CD4-positive, alpha-beta T cell (primary cell): ENCODE measurements around the gene LEF1. TPM values are rescaled to one million over a fixed set of nuclear protein-coding genes. Genes with fewer than 3 reads are reported as not detected.

Source experiments
- ATAC-seq: fragments of 200-7000 bp; cut with Tn5 transposase; one replicate; pipeline ENCODE4 v1.10.0; 2022; ENCODE audit warnings: mild to moderate bottlenecking; ENCODE audit not compliant: poor library complexity
- CTCF ChIA-PET: fragments of 350-600 bp; sonication (Branson Sonifier 250); formaldehyde crosslinking; loops from one replicate; lab custom pipeline; 2021; ENCODE audit warnings: antibody characterized with exemption, inconsistent platforms; lab: Charles Lee
- POLR2A ChIA-PET: fragments of 350-600 bp; sonication (Branson Sonifier 250); formaldehyde crosslinking; loops from one replicate; lab custom pipeline; 2021; ENCODE audit warnings: antibody characterized with exemption, inconsistent platforms; lab: Charles Lee
- DNase-seq, 14 experiments: peaks; one replicate each; pipeline ENCODE4 v3.0.0-alpha.2; 2013 to 2020; ENCODE audit warnings: mixed read lengths in 2 of 14
- H3K27ac ChIP-seq, 2 donors: one replicate each; pipeline versions ENCODE4 v1.5.1 to v1.7.0; 2013; ENCODE audit warnings: low read length in 2 of 2, low read depth in 1 of 2, mild to moderate bottlenecking in 1 of 2
- H3K27me3 ChIP-seq, 2 experiments: 1 replicate in 1 of 2; 2 replicates in 1 of 2; pipeline versions ENCODE4 v1.6.1 to v1.7.0; 2013; ENCODE audit warnings: low read length in 2 of 2, control low read depth in 1 of 2, mild to moderate bottlenecking in 1 of 2, moderate library complexity in 1 of 2; ENCODE audit not compliant: insufficient read depth in 2 of 2, control insufficient read depth in 1 of 2
- H3K36me3 ChIP-seq: one replicate; pipeline ENCODE4 v1.6.1; 2013; ENCODE audit warnings: low read length, control low read depth; ENCODE audit not compliant: insufficient read depth
- H3K4me1 ChIP-seq: one replicate; pipeline ENCODE4 v1.6.1; 2013; ENCODE audit warnings: low read length, control low read depth; ENCODE audit not compliant: insufficient read depth
- H3K4me3 ChIP-seq: one replicate; pipeline ENCODE4 v1.5.1; 2013; ENCODE audit warnings: mild to moderate bottlenecking, low read length, moderate library complexity
- H3K9me3 ChIP-seq, 2 experiments: 1 replicate in 1 of 2; 2 replicates in 1 of 2; pipeline versions ENCODE4 v1.6.1 to v1.7.0; 2013; ENCODE audit warnings: low read length in 2 of 2, mild to moderate bottlenecking in 2 of 2, control low read depth in 1 of 2, moderate library complexity in 1 of 2; ENCODE audit not compliant: control insufficient read depth in 1 of 2, insufficient read depth in 1 of 2
- H3K27ac Mint-ChIP-seq: one replicate; pipeline ENCODE4 v1.8.0; 2020; ENCODE audit warnings: mixed read lengths
- H3K27me3 Mint-ChIP-seq: one replicate; pipeline ENCODE4 v1.8.0; 2021; ENCODE audit warnings: mixed read lengths
- H3K36me3 Mint-ChIP-seq: one replicate; pipeline ENCODE4 v1.8.0; 2021; ENCODE audit warnings: low read depth, mixed read lengths
- H3K4me1 Mint-ChIP-seq: one replicate; pipeline ENCODE4 v1.8.0; 2021; ENCODE audit warnings: low read depth, mixed read lengths
- H3K4me3 Mint-ChIP-seq: one replicate; pipeline ENCODE4 v1.8.0; 2020; ENCODE audit warnings: mild to moderate bottlenecking, mixed read lengths
- H3K9me3 Mint-ChIP-seq: one replicate; pipeline ENCODE4 v1.8.0; 2020; ENCODE audit warnings: mixed read lengths
- CTCF ChIP-seq: fragments of 200-600 bp; IDR thresholded peaks from one replicate; pipeline ENCODE4 v1.8.0; 2022; ENCODE audit warnings: antibody characterized with exemption, mild to moderate bottlenecking
- intact Hi-C, 2 experiments: fragments of 100-400 bp; cut with DNase I in 1 of 2; cut with micrococcal nuclease in 1 of 2; formaldehyde crosslinking; loops; one replicate each; pipeline versions ENCODE4 v1.15.1 to v1.9.0; 2023 to 2025; cut with DNase I, micrococcal nuclease
- total RNA-seq, 174 experiments: library from RNA in 2 of 174; stranded (reverse) in 2 of 174; gene quantifications; one replicate each; pipeline ENCODE4 v1.2.3 and lab custom pipeline; 2021 to 2026

LEF1 gene
- total RNA-seq, 2 experiments from 2014 or later: 409 to 438 TPM

- Mint-ChIP-seq H3K36me3 (peaks cover 71% of the 10 kb centered on the region), H3K27ac (no peak overlapping the region), H3K4me1 (peaks cover 21% of the 10 kb centered on the region), H3K27me3 (no peaks in the 10 kb centered on the region), H3K4me3 (no peak overlapping the region), H3K9me3 (no peaks in the 10 kb centered on the region)
- ChIA-PET POLR2A (no interaction called here), CTCF (interaction anchor here (1.6 kb wide), 1 partner anchor 548 kb away, joined by 7 read pairs; no protein-coding TSS in a partner anchor)
- H3K27me3 ChIP-seq: no peaks in the 10 kb centered on the region
- no peaks in the 10 kb centered on the region for H3K9me3 ChIP-seq
- no peak for ATAC-seq
- no peak for DNase-seq
- H3K36me3 ChIP-seq: peaks cover 30% of the 10 kb centered on the region
- peaks cover 7% of the 10 kb centered on the region for H3K4me1 ChIP-seq
- TF ChIP-seq CTCF: no peak
- no peak overlapping the region for H3K27ac ChIP-seq
- no peak overlapping the region for H3K4me3 ChIP-seq
- intact Hi-C loops: no loop called here
Observed at GRCh38 chr4:108024085-108024877, 144.5 kb downstream of the LEF1 start.

GRCh38 chr4:108018884-108019187 lies 149.9 kb downstream of the LEF1 start:
- CTCF ChIA-PET: interaction anchor here (0.5 to 4.3 kb wide), 46 partner anchors 8 to 1387 kb away, joined by 3 to 62 read pairs (median 4); partner anchors contain the start of gene OSTC
- no peak for DNase-seq
- no peak overlapping the region for H3K27ac ChIP-seq
- peaks cover 80% of the 10 kb centered on the region for H3K36me3 Mint-ChIP-seq
- intact Hi-C loops: loop anchor here (1.0 to 5.0 kb wide), 4 partner anchors 494 to 1387 kb away; no protein-coding TSS in a partner anchor
- peaks cover 30% of the 10 kb centered on the region for H3K36me3 ChIP-seq
- peak; percentile 9 for TF ChIP-seq CTCF
- no peaks in the 10 kb centered on the region for H3K27me3 Mint-ChIP-seq
- no peak overlapping the region for H3K4me3 Mint-ChIP-seq
- H3K27ac Mint-ChIP-seq: no peak overlapping the region
- H3K4me3 ChIP-seq: no peak overlapping the region
- H3K4me1 Mint-ChIP-seq: peaks cover 15% of the 10 kb centered on the region
- no peaks in the 10 kb centered on the region for H3K9me3 Mint-ChIP-seq
- no peaks in the 10 kb centered on the region for H3K4me1 ChIP-seq
- no peak for ATAC-seq
- POLR2A ChIA-PET: interaction anchor here (0.7 to 1.9 kb wide), 11 partner anchors 11 to 632 kb away, joined by 3 to 16 read pairs (median 3); partner anchors contain the start of genes OSTC and RPL34
- H3K27me3 ChIP-seq: no peaks in the 10 kb centered on the region
- no peaks in the 10 kb centered on the region for H3K9me3 ChIP-seq

- no peak overlapping the region for H3K27ac Mint-ChIP-seq
- no peaks in the 10 kb centered on the region for H3K27me3 Mint-ChIP-seq
- ATAC-seq: peak; percentile 89
- H3K4me3 Mint-ChIP-seq: no peak overlapping the region
- Histone ChIP-seq H3K4me3 (no peak overlapping the region), H3K9me3 (no peaks in the 10 kb centered on the region), H3K4me1 (no peaks in the 10 kb centered on the region), H3K36me3 (peaks cover 28% of the 10 kb centered on the region), H3K27me3 (no peaks in the 10 kb centered on the region), H3K27ac (no peak overlapping the region)
- ChIA-PET POLR2A (interaction anchor here (0.7 to 1.9 kb wide), 9 partner anchors 11 to 632 kb away, joined by 3 to 16 read pairs (median 4); partner anchors contain the start of genes OSTC and RPL34), CTCF (interaction anchor here (0.5 to 4.3 kb wide), 46 partner anchors 8 to 1388 kb away, joined by 3 to 62 read pairs (median 4); partner anchors contain the start of gene OSTC)
- peak; percentile 85 for TF ChIP-seq CTCF
- peaks cover 15% of the 10 kb centered on the region for H3K4me1 Mint-ChIP-seq
- H3K36me3 Mint-ChIP-seq: peaks cover 80% of the 10 kb centered on the region
- no peaks in the 10 kb centered on the region for H3K9me3 Mint-ChIP-seq
- DNase-seq: peak; percentile 74 to 92 (median 84)
- intact Hi-C loops: loop anchor here (1.0 to 5.0 kb wide), 4 partner anchors 495 to 1388 kb away; no protein-coding TSS in a partner anchor
Observed at GRCh38 chr4:108018040-108018883, 150.5 kb downstream of the LEF1 start.
